HCT116 (cell line): ENCODE measurements around the gene NCOA5. TPM values are rescaled to one million over a fixed set of nuclear protein-coding genes. Genes with fewer than 3 reads are reported as not detected.

ENCODE experiments used
- ATAC-seq: fragments of 200-7000 bp; cut with Tn5 transposase; 2 replicates; pipeline ENCODE4 v1.9.1; 2020; ENCODE audit warnings: mild to moderate bottlenecking, moderate library complexity
- BruUV-seq: library from RNA; stranded (reverse); fragments of 400-500 nt; replicated peaks from 2 replicates; lab custom pipeline; 2021; lab: Mats Ljungman, UMichigan
- CTCF ChIA-PET: fragments of 300-600 bp; sonication (Branson Sonifier 250); formaldehyde crosslinking; loops from one replicate; lab custom pipeline; 2021; ENCODE audit warnings: antibody characterized with exemption; lab: Charles Lee
- POLR2A ChIA-PET: fragments of 300-600, 350-600 bp; sonication (Branson Sonifier 250); formaldehyde crosslinking; loops from one replicate; lab custom pipeline; 2021; ENCODE audit warnings: antibody characterized with exemption; lab: Charles Lee
- RAD21 ChIA-PET, 2 experiments: fragments of 300-600 bp; sonication (Branson Sonifier 250); formaldehyde crosslinking; loops; one replicate each; lab custom pipeline; 2023; ENCODE audit warnings: low total read pairs in 2 of 2; ENCODE audit not compliant: uncharacterized antibody in 2 of 2, unreplicated experiment in 2 of 2, low non-redundant PET in 1 of 2; lab: Charles Lee
- DNase-seq: peaks from one replicate; pipeline ENCODE4 v3.0.0-alpha.2; 2010; ENCODE audit warnings: low read depth, low spot score
- H2AFZ ChIP-seq: fragments of 200-600 bp; shearing (Covaris generic), sonication (generic); 2 replicates; pipeline ENCODE4 v1.6.1; 2017; ENCODE audit warnings: low read depth, mixed run types, mixed read lengths, antibody characterized with exemption, low read length; ENCODE audit not compliant: poor library complexity, severe bottlenecking
- H3K27ac ChIP-seq: 2 replicates; pipeline ENCODE4 v1.5.1; 2012; ENCODE audit warnings: low read depth, low read length
- H3K27me3 ChIP-seq: fragments of 200-600 bp; sonication (generic); 2 replicates; pipeline ENCODE4 v1.6.1; 2016; ENCODE audit warnings: mixed run types, low read length, mixed read lengths; ENCODE audit not compliant: insufficient read depth
- H3K36me3 ChIP-seq, 2 experiments: fragments of 200-500 bp in 1 of 2; fragments of 200-600 bp in 1 of 2; sonication (Bioruptor generic) in 1 of 2; sonication (generic) in 1 of 2; 2 replicates each; pipeline versions ENCODE4 v1.5.1 to v1.6.1; 2014 to 2016; ENCODE audit warnings: low read length in 2 of 2, inconsistent platforms in 1 of 2, mixed read lengths in 1 of 2, mixed run types in 1 of 2; ENCODE audit not compliant: insufficient read depth in 2 of 2, control insufficient read depth in 1 of 2
- H3K4me1 ChIP-seq, 2 experiments: fragments of 200-600 bp in 1 of 2; sonication (generic) in 1 of 2; 2 replicates each; pipeline versions ENCODE4 v1.5.1 to v1.6.1; 2012 to 2017; ENCODE audit warnings: low read length in 2 of 2, inconsistent platforms in 1 of 2, mild to moderate bottlenecking in 1 of 2, mixed read lengths in 1 of 2, mixed run types in 1 of 2, moderate library complexity in 1 of 2; ENCODE audit not compliant: insufficient read depth in 2 of 2, control insufficient read depth in 1 of 2
- H3K4me2 ChIP-seq: fragments of 200-600 bp; sonication (generic); 2 replicates; pipeline ENCODE4 v1.6.1; 2017; ENCODE audit warnings: mixed run types, low read length, mixed read lengths
- H3K4me3 ChIP-seq, 2 experiments: fragments of 200-600 bp in 1 of 2; sonication (generic) in 1 of 2; replicated peaks in 1 of 2; 2 replicates each; pipeline ENCODE4 v1.5.1; 2011 to 2016; ENCODE audit warnings: low read length in 2 of 2, control low read depth in 1 of 2, low read depth in 1 of 2, mild to moderate bottlenecking in 1 of 2, mixed read lengths in 1 of 2, mixed run types in 1 of 2
- H3K79me2 ChIP-seq: fragments of 200-600 bp; sonication (generic); 2 replicates; pipeline ENCODE4 v1.6.1; 2017; ENCODE audit warnings: mild to moderate bottlenecking, mixed run types, low read length, moderate library complexity, mixed read lengths; ENCODE audit not compliant: insufficient read depth
- H3K9ac ChIP-seq: fragments of 200-600 bp; sonication (generic); 2 replicates; pipeline ENCODE4 v1.6.1; 2016; ENCODE audit warnings: low read length, mixed read lengths
- H3K9me2 ChIP-seq: fragments of 200-600 bp; sonication (generic), shearing (Covaris generic); 2 replicates; pipeline ENCODE4 v1.6.1; 2017; ENCODE audit warnings: mixed run types, mild to moderate bottlenecking, moderate library complexity; ENCODE audit not compliant: insufficient read depth
- H3K9me3 ChIP-seq, 2 experiments: fragments of 200-500 bp in 1 of 2; fragments of 200-600 bp in 1 of 2; sonication (Bioruptor generic) in 1 of 2; sonication (generic) in 1 of 2; 2 replicates each; pipeline ENCODE4 v1.6.1; 2014 to 2017; ENCODE audit warnings: low read length in 2 of 2, mixed read lengths in 2 of 2, inconsistent platforms in 1 of 2, low read depth in 1 of 2, mild to moderate bottlenecking in 1 of 2, mixed run types in 1 of 2, moderate library complexity in 1 of 2; ENCODE audit not compliant: control insufficient read depth in 1 of 2, insufficient read depth in 1 of 2
- H4K20me1 ChIP-seq: fragments of 200-600 bp; sonication (generic), shearing (Covaris generic); 2 replicates; pipeline ENCODE4 v1.6.1; 2017; ENCODE audit warnings: mixed run types, mild to moderate bottlenecking, moderate library complexity; ENCODE audit not compliant: insufficient read depth
- CBX3 ChIP-seq: IDR thresholded peaks from 2 replicates; pipeline ENCODE4 v1.6.1; 2012; ENCODE audit warnings: low read depth
- CEBPB ChIP-seq: IDR thresholded peaks from 2 replicates; pipeline ENCODE4 v1.6.1; 2012; ENCODE audit warnings: low read depth
- EGR1 ChIP-seq: IDR thresholded peaks from 2 replicates; pipeline ENCODE4 v1.6.1; 2012; ENCODE audit warnings: low read depth
- EZH2 ChIP-seq: fragments of 200-600 bp; sonication (generic); IDR thresholded peaks from 2 replicates; pipeline ENCODE4 v1.6.1; 2017; ENCODE audit warnings: antibody characterized with exemption, mixed run types
- EZH2phosphoT487 ChIP-seq: fragments of 200-600 bp; IDR thresholded peaks from 2 replicates; pipeline ENCODE4 v1.6.1; 2018; ENCODE audit warnings: antibody characterized with exemption, borderline replicate concordance
- MAX ChIP-seq: IDR thresholded peaks from 2 replicates; pipeline ENCODE4 v1.6.1; 2012
- POLR2A ChIP-seq: IDR thresholded peaks from 2 replicates; pipeline ENCODE4 v1.7.0; 2011; ENCODE audit warnings: borderline replicate concordance; ENCODE audit not compliant: insufficient read depth, insufficient read length; ENCODE audit errors: extremely low read depth
- POLR2AphosphoS5 ChIP-seq: IDR thresholded peaks from 2 replicates; pipeline ENCODE4 v1.6.1; 2011; ENCODE audit warnings: mild to moderate bottlenecking, low read depth, low read length, moderate library complexity
- RAD21 ChIP-seq: IDR thresholded peaks from 2 replicates; pipeline ENCODE4 v1.6.1; 2012; ENCODE audit warnings: low read depth, mild to moderate bottlenecking
- REST ChIP-seq: IDR thresholded peaks from 2 replicates; pipeline ENCODE4 v1.6.1; 2012; ENCODE audit warnings: low read depth
- SIN3A ChIP-seq: IDR thresholded peaks from 2 replicates; pipeline ENCODE4 v1.6.1; 2012; ENCODE audit warnings: low read depth
- SP1 ChIP-seq: IDR thresholded peaks from 2 replicates; pipeline ENCODE4 v1.6.1; 2012; ENCODE audit warnings: low read depth
- SRF ChIP-seq: IDR thresholded peaks from 2 replicates; pipeline ENCODE4 v1.6.1; 2012; ENCODE audit warnings: low read depth
- ZFX ChIP-seq: fragments of 450-650 bp; IDR thresholded peaks from 2 replicates; pipeline ENCODE4 v1.6.1; 2017
- ZNF274 ChIP-seq: fragments of 200-500 bp; sonication (Bioruptor generic); IDR thresholded peaks from 2 replicates; pipeline ENCODE4 v1.6.1; 2014; ENCODE audit warnings: mild to moderate bottlenecking, low read depth, low read length, inconsistent platforms
- intact Hi-C: fragments of 100-400 bp; cut with micrococcal nuclease; formaldehyde crosslinking; loops from 2 replicates; pipeline ENCODE4 v1.10.0; 2022
- total RNA-seq: library from RNA; stranded (reverse); gene quantifications from one replicate; pipeline ENCODE4 v1.2.1, GENCODE V29; 2021; ENCODE audit not compliant: unreplicated experiment
- TF ChIP-seq, protein P1 (sequence below): IDR thresholded peaks from 2 replicates; pipeline ENCODE4 v1.6.1; 2011; ENCODE audit warnings: mild to moderate bottlenecking, low read length, moderate library complexity; ENCODE audit not compliant: insufficient replicate concordance; ENCODE audit errors: extremely low read depth
- TF ChIP-seq, protein P2 (sequence below): IDR thresholded peaks from 2 replicates; pipeline ENCODE4 v1.6.1; 2012
- TF ChIP-seq, protein P3 (sequence below), 3 experiments: fragments of 200-600 bp in 1 of 3; sonication (generic) in 1 of 3; IDR thresholded peaks in 2 of 3; conservative IDR thresholded peaks in 1 of 3; 2 replicates each; pipeline ENCODE4 v1.5.1; 2012 to 2017; ENCODE audit warnings: low read depth in 2 of 3, low read length in 2 of 3, antibody characterized with exemption in 1 of 3, borderline replicate concordance in 1 of 3, control low read depth in 1 of 3, mild to moderate bottlenecking in 1 of 3, mixed read lengths in 1 of 3, mixed run types in 1 of 3, moderate library complexity in 1 of 3; ENCODE audit not compliant: insufficient read depth in 1 of 3

The NCOA5 gene
- total RNA-seq, 1 experiment from 2014 or later, result 31.6 TPM

DNA sequence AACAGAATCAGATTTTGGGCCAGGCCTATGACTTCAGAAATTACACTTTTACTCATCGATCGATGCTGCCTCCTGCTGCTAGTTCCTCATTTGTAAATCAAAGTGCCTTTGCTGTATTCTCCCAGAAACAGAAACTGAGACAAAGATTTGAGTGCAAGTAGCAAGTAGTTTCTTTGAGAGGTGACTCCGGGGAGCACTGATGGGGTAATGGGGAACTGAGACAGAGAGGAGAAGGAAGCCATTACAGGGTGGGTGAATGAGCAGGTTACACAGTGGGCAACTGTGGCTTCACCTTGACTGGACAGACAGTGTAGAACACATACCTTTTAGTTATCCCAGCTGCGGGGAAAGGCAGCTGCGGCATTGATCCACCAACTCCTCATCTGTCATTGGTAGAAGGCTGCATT, 18.7 kb upstream of the NCOA5 start:
- intact Hi-C loops, result no loop called here
- H3K9me2 ChIP-seq, result no peaks in the 10 kb centered on the region
- H3K4me2 ChIP-seq, result no peak overlapping the region
- H3K9ac ChIP-seq, result no peak overlapping the region
- no peak for ATAC-seq
- H3K36me3 ChIP-seq, result no peaks in the 10 kb centered on the region
- no TSS peak for BruUV-seq
- H3K4me3 ChIP-seq, result no peak overlapping the region
- TF ChIP-seq EGR1 (no peak), REST (no peak), POLR2A (no peak), SRF (no peak), RAD21 (no peak), SP1 (no peak), CBX3 (no peak), ZFX (no peak), CEBPB (no peak), EZH2 (no peak), MAX (no peak), POLR2AphosphoS5 (no peak), SIN3A (no peak), EZH2phosphoT487 (no peak), ZNF274 (no peak)
- TF ChIP-seq, protein P1, sequence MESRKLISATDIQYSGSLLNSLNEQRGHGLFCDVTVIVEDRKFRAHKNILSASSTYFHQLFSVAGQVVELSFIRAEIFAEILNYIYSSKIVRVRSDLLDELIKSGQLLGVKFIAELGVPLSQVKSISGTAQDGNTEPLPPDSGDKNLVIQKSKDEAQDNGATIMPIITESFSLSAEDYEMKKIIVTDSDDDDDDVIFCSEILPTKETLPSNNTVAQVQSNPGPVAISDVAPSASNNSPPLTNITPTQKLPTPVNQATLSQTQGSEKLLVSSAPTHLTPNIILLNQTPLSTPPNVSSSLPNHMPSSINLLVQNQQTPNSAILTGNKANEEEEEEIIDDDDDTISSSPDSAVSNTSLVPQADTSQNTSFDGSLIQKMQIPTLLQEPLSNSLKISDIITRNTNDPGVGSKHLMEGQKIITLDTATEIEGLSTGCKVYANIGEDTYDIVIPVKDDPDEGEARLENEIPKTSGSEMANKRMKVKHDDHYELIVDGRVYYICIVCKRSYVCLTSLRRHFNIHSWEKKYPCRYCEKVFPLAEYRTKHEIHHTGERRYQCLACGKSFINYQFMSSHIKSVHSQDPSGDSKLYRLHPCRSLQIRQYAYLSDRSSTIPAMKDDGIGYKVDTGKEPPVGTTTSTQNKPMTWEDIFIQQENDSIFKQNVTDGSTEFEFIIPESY, result no peak
- TF ChIP-seq, protein P2, sequence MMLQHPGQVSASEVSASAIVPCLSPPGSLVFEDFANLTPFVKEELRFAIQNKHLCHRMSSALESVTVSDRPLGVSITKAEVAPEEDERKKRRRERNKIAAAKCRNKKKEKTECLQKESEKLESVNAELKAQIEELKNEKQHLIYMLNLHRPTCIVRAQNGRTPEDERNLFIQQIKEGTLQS, result no peak
- TF ChIP-seq, protein P3, sequence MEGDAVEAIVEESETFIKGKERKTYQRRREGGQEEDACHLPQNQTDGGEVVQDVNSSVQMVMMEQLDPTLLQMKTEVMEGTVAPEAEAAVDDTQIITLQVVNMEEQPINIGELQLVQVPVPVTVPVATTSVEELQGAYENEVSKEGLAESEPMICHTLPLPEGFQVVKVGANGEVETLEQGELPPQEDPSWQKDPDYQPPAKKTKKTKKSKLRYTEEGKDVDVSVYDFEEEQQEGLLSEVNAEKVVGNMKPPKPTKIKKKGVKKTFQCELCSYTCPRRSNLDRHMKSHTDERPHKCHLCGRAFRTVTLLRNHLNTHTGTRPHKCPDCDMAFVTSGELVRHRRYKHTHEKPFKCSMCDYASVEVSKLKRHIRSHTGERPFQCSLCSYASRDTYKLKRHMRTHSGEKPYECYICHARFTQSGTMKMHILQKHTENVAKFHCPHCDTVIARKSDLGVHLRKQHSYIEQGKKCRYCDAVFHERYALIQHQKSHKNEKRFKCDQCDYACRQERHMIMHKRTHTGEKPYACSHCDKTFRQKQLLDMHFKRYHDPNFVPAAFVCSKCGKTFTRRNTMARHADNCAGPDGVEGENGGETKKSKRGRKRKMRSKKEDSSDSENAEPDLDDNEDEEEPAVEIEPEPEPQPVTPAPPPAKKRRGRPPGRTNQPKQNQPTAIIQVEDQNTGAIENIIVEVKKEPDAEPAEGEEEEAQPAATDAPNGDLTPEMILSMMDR (IDR thresholded peaks at IDR 0.05 in 2 of 3, conservative IDR thresholded peaks at IDR 0.05 in 1 of 3; ENCODE audit: borderline replicate concordance in 1 of 3, insufficient read depth in 1 of 3, low read depth in 2 of 3, low read length in 2 of 3), result no peak
- TF ChIP-seq, all 23 proteins: peak for 0
- no peak for DNase-seq
- no peaks in the 10 kb centered on the region for H4K20me1 ChIP-seq
- POLR2A ChIA-PET, result no interaction called here
- no peaks in the 10 kb centered on the region for H3K9me3 ChIP-seq
- H3K79me2 ChIP-seq, result no peaks in the 10 kb centered on the region
- H2AFZ ChIP-seq, result no peak overlapping the region
- H3K27ac ChIP-seq, result no peak overlapping the region
- RAD21 ChIA-PET, result no interaction called here
- CTCF ChIA-PET, result interaction anchor here (1.2 kb wide), 1 partner anchor 86 kb away, joined by 5 read pairs; no protein-coding TSS in a partner anchor
- peaks cover 17% of the 10 kb centered on the region; the same call in 1 of the 2 replicates for H3K27me3 ChIP-seq
- no peaks in the 10 kb centered on the region for H3K4me1 ChIP-seq
